NCI-H1092 treated with DMSO at 0.1 percent for 48 hours (cell line): ENCODE measurements around the gene PDGFA.

Experiments used
- DNase-seq: peaks from one replicate; lab custom pipeline; 2025; lab: John Stamatoyannopoulos, UW

The PDGFA gene

GRCh38 chr7:472640-472957 lies 47.0 kb downstream of the PDGFA start:
- no peak for DNase-seq

- no peak for DNase-seq
Observed at GRCh38 chr7:471866-472639, 47.6 kb downstream of the PDGFA start.

- DNase-seq: no peak
Observed at GRCh38 chr7:471191-471865, 48.3 kb downstream of the PDGFA start.

GRCh38 chr7:469563-469961 lies 50.1 kb downstream of the PDGFA start:
- no peak for DNase-seq

GRCh38 chr7:468681-469562 lies 50.7 kb downstream of the PDGFA start:
- DNase-seq: no peak

- DNase-seq: no peak
Observed at GRCh38 chr7:467856-468545, 51.6 kb downstream of the PDGFA start.

- DNase-seq: no peak
Observed at GRCh38 chr7:467393-467828, 52.2 kb downstream of the PDGFA start.

GRCh38 chr7:466465-467191 lies 53.0 kb downstream of the PDGFA start:
- no peak for DNase-seq

GRCh38 chr7:465710-466400 lies 53.8 kb downstream of the PDGFA start:
- DNase-seq: no peak

GRCh38 chr7:464454-465401 lies 54.9 kb downstream of the PDGFA start:
- DNase-seq: no peak

- no peak for DNase-seq
Observed at GRCh38 chr7:463817-464453, 55.7 kb downstream of the PDGFA start.

- no peak for DNase-seq
Observed at GRCh38 chr7:463362-463781, 56.3 kb downstream of the PDGFA start.

- no peak for DNase-seq
Observed at GRCh38 chr7:462173-463103, 57.2 kb downstream of the PDGFA start.

GRCh38 chr7:461453-462172 lies 58.0 kb downstream of the PDGFA start:
- DNase-seq: no peak

- no peak for DNase-seq
Observed at GRCh38 chr7:461117-461452, 58.6 kb downstream of the PDGFA start.

GRCh38 chr7:460374-461116 lies 59.1 kb downstream of the PDGFA start:
- DNase-seq: no peak
